HFFc6 (cell line): ENCODE measurements around the gene ZBTB39. TPM values are rescaled to one million over a fixed set of nuclear protein-coding genes. Genes with fewer than 3 reads are reported as not detected.
"Not testable (repeated sequence)": the region's sequence is repeated elsewhere in the genome, so short reads cannot be mapped to it uniquely, and the experiment has no call there.

ENCODE experiments used
- DNase-seq: peaks from one replicate; pipeline ENCODE4 v3.0.0-alpha.2; 2018
- H3K27ac Mint-ChIP-seq: 2 replicates; pipeline ENCODE4 v1.8.0; 2020; ENCODE audit warnings: mild to moderate bottlenecking, mixed read lengths
- H3K27me3 Mint-ChIP-seq: 2 replicates; pipeline ENCODE4 v1.8.0; 2021; ENCODE audit warnings: mild to moderate bottlenecking, moderate library complexity, mixed read lengths; ENCODE audit not compliant: insufficient read depth
- H3K36me3 Mint-ChIP-seq: 2 replicates; pipeline ENCODE4 v1.8.0; 2021; ENCODE audit warnings: low read depth, mixed read lengths
- H3K4me1 Mint-ChIP-seq: 2 replicates; pipeline ENCODE4 v1.8.0; 2020; ENCODE audit warnings: low read depth, mixed read lengths
- H3K4me3 Mint-ChIP-seq: 2 replicates; pipeline ENCODE4 v1.8.0; 2020; ENCODE audit warnings: mild to moderate bottlenecking, moderate library complexity, mixed read lengths
- H3K9me3 Mint-ChIP-seq: 2 replicates; pipeline ENCODE4 v1.8.0; 2020; ENCODE audit warnings: mild to moderate bottlenecking, mixed read lengths
- CTCF ChIP-seq: fragments of 200-600 bp; sonication (generic); IDR thresholded peaks from 2 replicates; pipeline ENCODE4 v1.5.0; 2021; ENCODE audit warnings: antibody characterized with exemption, mild to moderate bottlenecking
- total RNA-seq, 6 experiments: library from RNA; stranded (reverse); fragmentation: NEBNext Ultra II Directional; extraction: Animal tissue kit (Norgen Biotek cat#: 25700); gene quantifications; 2 replicates in 1 of 6; 3 replicates in 5 of 6; pipeline ENCODE4 v1.2.3, GENCODE V29; 2021

Gene ZBTB39
- total RNA-seq, 6 experiments from 2014 or later: 3.6 to 4.6 (median 3.9) TPM

- Mint-ChIP-seq H3K4me1 (no peaks in the 10 kb centered on the region), H3K4me3 (no peak overlapping the region), H3K36me3 (no peaks in the 10 kb centered on the region), H3K9me3 (no peaks in the 10 kb centered on the region), H3K27me3 (peaks cover 62% of the 10 kb centered on the region), H3K27ac (no peak overlapping the region)
- TF ChIP-seq CTCF: no peak
- no peak for DNase-seq
These were observed 23.1 kb upstream of the ZBTB39 start for GRCh38 chr12:57029457-57029856.

- Mint-ChIP-seq H3K9me3 (no peaks in the 10 kb centered on the region), H3K4me1 (peaks cover 6% of the 10 kb centered on the region), H3K36me3 (no peaks in the 10 kb centered on the region), H3K27ac (no peak overlapping the region), H3K4me3 (no peak overlapping the region), H3K27me3 (peaks cover 60% of the 10 kb centered on the region)
- no peak for TF ChIP-seq CTCF
- no peak for DNase-seq
These were observed 21.4 kb upstream of the ZBTB39 start for GRCh38 chr12:57027805-57028153.

- H3K27ac Mint-ChIP-seq: no peak overlapping the region
- no peaks in the 10 kb centered on the region for H3K36me3 Mint-ChIP-seq
- no peaks in the 10 kb centered on the region for H3K9me3 Mint-ChIP-seq
- peaks cover 59% of the 10 kb centered on the region for H3K27me3 Mint-ChIP-seq
- H3K4me1 Mint-ChIP-seq: peaks cover 6% of the 10 kb centered on the region
- DNase-seq: no peak
- H3K4me3 Mint-ChIP-seq: no peak overlapping the region
- TF ChIP-seq CTCF: no peak
These were observed 20.9 kb upstream of the ZBTB39 start for GRCh38 chr12:57027011-57027804.

- Mint-ChIP-seq H3K9me3 (no peaks in the 10 kb centered on the region), H3K4me1 (peaks cover 6% of the 10 kb centered on the region), H3K36me3 (no peaks in the 10 kb centered on the region), H3K4me3 (no peak overlapping the region), H3K27ac (no peak overlapping the region), H3K27me3 (peaks cover 48% of the 10 kb centered on the region)
- DNase-seq: no peak
- TF ChIP-seq CTCF: no peak
These were observed 18.9 kb upstream of the ZBTB39 start for GRCh38 chr12:57025196-57025595.

GRCh38 chr12:57022324-57022723 is 16.0 kb upstream of the ZBTB39 start:
- H3K4me3 Mint-ChIP-seq, H3K36me3 Mint-ChIP-seq, H3K27ac Mint-ChIP-seq, H3K9me3 Mint-ChIP-seq, H3K4me1 Mint-ChIP-seq, DNase-seq: not testable (repeated sequence)
- peaks cover 41% of the 10 kb centered on the region for H3K27me3 Mint-ChIP-seq

GRCh38 chr12:57019983-57020719 is 13.8 kb upstream of the ZBTB39 start:
- Mint-ChIP-seq H3K27ac (no peak overlapping the region), H3K36me3 (no peaks in the 10 kb centered on the region), H3K9me3 (no peaks in the 10 kb centered on the region), H3K4me3 (no peak overlapping the region), H3K27me3 (peaks cover 39% of the 10 kb centered on the region), H3K4me1 (peaks cover 6% of the 10 kb centered on the region)
- TF ChIP-seq CTCF: no peak
- no peak for DNase-seq
